Right lobe of liver (tissue), 6 donors: Measurements from ENCODE around the gene TTLL4. TPM values are rescaled to one million over a fixed set of nuclear protein-coding genes. Genes with fewer than 3 reads are reported as not detected.
"Not testable (repeated sequence)": the region's sequence is repeated elsewhere in the genome, so short reads cannot be mapped to it uniquely, and the experiment has no call there.

ENCODE experiments used
- ATAC-seq, 4 donors: fragments of 200-7000 bp; cut with Tn5 transposase; one replicate each; pipeline ENCODE4 v1.9.1; 2020; ENCODE audit warnings: mild to moderate bottlenecking in 4 of 4, moderate library complexity in 4 of 4
- DNase-seq, 3 donors: peaks; one replicate each; pipeline ENCODE4 v3.0.0-alpha.2; 2020
- H3K27ac ChIP-seq, 3 donors: fragments of 200-600 bp; one replicate each; pipeline ENCODE4 v1.8.0; 2022
- H3K27me3 ChIP-seq, 2 donors: fragments of 200-600 bp; one replicate each; pipeline ENCODE4 v1.8.0; 2022
- H3K36me3 ChIP-seq, 4 donors: fragments of 200-600 bp; sonication (generic) in 1 of 4; one replicate each; pipeline versions ENCODE4 v1.5.1 to v1.8.0; 2017 to 2022; ENCODE audit warnings: control low read depth in 1 of 4
- H3K4me1 ChIP-seq, 4 donors: fragments of 200-600 bp; sonication (generic) in 1 of 4; one replicate each; pipeline versions ENCODE4 v1.5.1 to v1.8.0; 2017 to 2022; ENCODE audit warnings: control low read depth in 1 of 4
- H3K4me3 ChIP-seq, 3 donors: fragments of 200-600 bp; one replicate each; pipeline ENCODE4 v1.8.0; 2022
- H3K9me3 ChIP-seq, 4 donors: fragments of 200-600 bp; sonication (generic) in 1 of 4; one replicate each; pipeline versions ENCODE4 v1.5.1 to v1.8.0; 2017 to 2022; ENCODE audit warnings: control low read depth in 1 of 4
- POLR2A ChIP-seq: fragments of 450-650 bp; IDR thresholded peaks from one replicate; pipeline ENCODE4 v1.6.1; 2017; ENCODE audit warnings: antibody characterized with exemption, mild to moderate bottlenecking
- WGBS: methylation state at CpG from one replicate; pipeline ENCODE4 v1.1.6; 2018; ENCODE audit warnings: low coverage, low lambda C conversion rate; ENCODE audit not compliant: insufficient coverage; ENCODE audit errors: missing lambda C conversion rate; 5-methylcytosine and 5-hydroxymethylcytosine counted together
- intact Hi-C, 2 donors: fragments of 100-400 bp; cut with DNase I; formaldehyde crosslinking; loops; one replicate each; pipeline versions ENCODE4 v1.11.2 to v1.14.1; 2022
- total RNA-seq, 6 experiments: library from RNA; depleted of rRNA in 2 of 6; stranded (reverse); fragments of >200 nt in 2 of 6; fragmentation: NEBNext Ultra II Directional in 3 of 6; extraction: Animal tissue kit (Norgen Biotek cat#: 25700) in 3 of 6; gene quantifications; one replicate each; pipeline versions ENCODE4 v1.1.0 to v1.2.4, GENCODE V29; 2016 to 2023
- TF ChIP-seq, protein P1 (sequence below), 4 donors: fragments of 200-600 bp in 3 of 4; fragments of 450-650 bp in 1 of 4; IDR thresholded peaks; one replicate each; pipeline versions ENCODE4 v1.5.1 to v1.8.0; 2016 to 2022; ENCODE audit warnings: antibody characterized with exemption in 4 of 4, mild to moderate bottlenecking in 2 of 4
- donor health status: DM: no; HTN: yes; CAD: no.
- donor health status: DM: no; HTN: no; CAD: no.
- donor health status: DM: no; HTN: no; CAD: no.
- donor health status: DM: no; HTN: yes; CAD: no.
- donor health status: DM: no; HTN: yes; CAD: no.

TTLL4 gene
- total RNA-seq, 6 experiments from 2014 or later: 8.2 to 14.8 (median 11.6) TPM

DNA sequence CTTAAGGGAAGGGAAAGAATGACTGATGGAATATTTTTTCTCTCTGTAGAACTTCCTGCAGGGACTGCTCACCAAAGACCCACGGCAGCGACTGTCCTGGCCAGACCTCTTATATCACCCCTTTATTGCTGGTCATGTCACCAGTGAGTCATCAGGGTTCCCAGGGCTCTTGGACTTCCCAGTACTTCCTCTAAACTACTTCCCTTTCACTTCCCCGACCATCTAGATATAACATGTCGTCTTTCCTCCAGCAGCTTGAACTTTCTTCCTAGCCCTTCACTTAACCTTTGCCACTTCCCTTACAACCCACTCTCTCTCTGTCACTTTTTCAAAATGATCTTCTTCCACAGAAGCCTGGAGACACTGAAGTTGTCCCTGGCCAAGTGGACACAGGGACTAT lies 31.5 kb upstream of the TTLL4 start:
- H3K4me1 ChIP-seq: no peaks in the 10 kb centered on the region
- no peak overlapping the region for H3K27ac ChIP-seq
- no peaks in the 10 kb centered on the region for H3K27me3 ChIP-seq
- intact Hi-C loops: no loop called here
- TF ChIP-seq, protein P1, sequence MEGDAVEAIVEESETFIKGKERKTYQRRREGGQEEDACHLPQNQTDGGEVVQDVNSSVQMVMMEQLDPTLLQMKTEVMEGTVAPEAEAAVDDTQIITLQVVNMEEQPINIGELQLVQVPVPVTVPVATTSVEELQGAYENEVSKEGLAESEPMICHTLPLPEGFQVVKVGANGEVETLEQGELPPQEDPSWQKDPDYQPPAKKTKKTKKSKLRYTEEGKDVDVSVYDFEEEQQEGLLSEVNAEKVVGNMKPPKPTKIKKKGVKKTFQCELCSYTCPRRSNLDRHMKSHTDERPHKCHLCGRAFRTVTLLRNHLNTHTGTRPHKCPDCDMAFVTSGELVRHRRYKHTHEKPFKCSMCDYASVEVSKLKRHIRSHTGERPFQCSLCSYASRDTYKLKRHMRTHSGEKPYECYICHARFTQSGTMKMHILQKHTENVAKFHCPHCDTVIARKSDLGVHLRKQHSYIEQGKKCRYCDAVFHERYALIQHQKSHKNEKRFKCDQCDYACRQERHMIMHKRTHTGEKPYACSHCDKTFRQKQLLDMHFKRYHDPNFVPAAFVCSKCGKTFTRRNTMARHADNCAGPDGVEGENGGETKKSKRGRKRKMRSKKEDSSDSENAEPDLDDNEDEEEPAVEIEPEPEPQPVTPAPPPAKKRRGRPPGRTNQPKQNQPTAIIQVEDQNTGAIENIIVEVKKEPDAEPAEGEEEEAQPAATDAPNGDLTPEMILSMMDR (IDR thresholded peaks at IDR 0.05): no peak
- TF ChIP-seq POLR2A: no peak
- peaks cover 0 to 19% (median 1%) of the 10 kb centered on the region in 4 donors for H3K36me3 ChIP-seq
- no peaks in the 10 kb centered on the region for H3K9me3 ChIP-seq
- no peak for DNase-seq
- peak; percentile 31 to 66 (median 45) for ATAC-seq
- H3K4me3 ChIP-seq: no peak overlapping the region
- WGBS: 37% methylated on average over 2 of the region's 4 CpGs

DNA sequence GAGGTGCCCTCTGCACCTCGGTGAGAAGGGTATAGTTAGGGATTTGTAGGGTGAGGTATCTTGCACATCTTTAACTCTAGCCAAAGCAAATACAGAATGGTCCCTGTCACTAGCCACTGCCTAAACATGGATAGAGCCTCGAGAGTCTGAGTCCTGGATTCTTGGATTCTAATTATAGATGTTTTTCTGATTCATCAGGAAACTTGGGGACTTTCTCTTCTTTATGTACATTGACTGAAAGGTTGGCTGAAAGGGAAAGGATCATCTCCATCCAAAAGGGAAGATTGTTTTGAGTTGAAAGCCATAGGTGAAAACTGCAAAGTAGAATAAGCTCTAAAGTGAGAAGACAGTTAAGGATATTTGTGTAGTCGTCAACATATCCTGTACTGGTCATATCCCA lies 30.6 kb upstream of the TTLL4 start:
- Histone ChIP-seq H3K9me3 (no peaks in the 10 kb centered on the region), H3K4me1 (no peaks in the 10 kb centered on the region), H3K4me3 (no peak overlapping the region), H3K27ac (no peak overlapping the region), H3K36me3 (peaks cover 0 to 19% (median 1%) of the 10 kb centered on the region in 4 donors), H3K27me3 (no peaks in the 10 kb centered on the region)
- DNase-seq (no peak), ATAC-seq (no peak)
- TF ChIP-seq, protein P1 (IDR thresholded peaks at IDR 0.05): no peak
- TF ChIP-seq POLR2A: no peak
- intact Hi-C loops: no loop called here
- 53% methylated on average over 2 of the region's 3 CpGs for WGBS

DNA sequence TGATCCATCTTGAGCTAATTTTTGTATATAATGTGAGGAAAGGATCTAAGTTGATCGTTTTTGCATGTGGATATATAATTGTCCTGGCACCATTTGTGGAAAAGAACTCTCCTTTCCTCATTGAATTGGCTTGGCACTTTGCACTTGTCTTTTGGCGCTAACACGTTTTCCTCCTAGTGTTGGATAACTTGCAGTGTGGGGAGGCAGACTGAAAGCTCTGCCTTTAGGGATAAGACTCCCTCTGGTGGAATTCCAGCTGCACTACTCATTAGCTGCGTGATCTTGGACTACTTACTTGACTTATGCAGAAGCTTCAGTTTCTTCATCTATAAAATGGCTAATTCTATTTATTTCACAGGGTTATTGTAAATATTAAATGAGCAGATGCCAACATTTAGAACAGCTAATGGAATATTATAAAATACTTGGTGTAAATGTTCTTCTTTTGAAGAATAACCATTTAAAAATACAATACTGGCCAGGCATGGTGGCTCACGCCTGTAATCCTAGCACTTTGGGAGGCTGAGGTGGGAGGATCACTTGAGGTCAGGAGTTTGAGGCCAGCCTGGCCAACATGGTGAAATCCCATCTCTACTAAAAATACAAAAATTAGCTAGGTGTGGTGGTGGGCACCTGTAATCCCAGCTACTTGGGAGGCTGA lies 23.1 kb upstream of the TTLL4 start:
- peak in 1 of 3 donors; percentile 63 for DNase-seq
- H3K27me3 ChIP-seq, H3K4me3 ChIP-seq, H3K9me3 ChIP-seq, H3K27ac ChIP-seq, intact Hi-C loops, H3K4me1 ChIP-seq: not testable (repeated sequence)
- 19% methylated on average over 5 of the region's 5 CpGs for WGBS
- peak; percentile 97 to 99 (median 98) for ATAC-seq
- H3K36me3 ChIP-seq: peaks cover 0 to 20% (median 0%) of the 10 kb centered on the region in 4 donors
- TF ChIP-seq, protein P1 (IDR thresholded peaks at IDR 0.05): peak; percentile 80 to 90 (median 82)

DNA sequence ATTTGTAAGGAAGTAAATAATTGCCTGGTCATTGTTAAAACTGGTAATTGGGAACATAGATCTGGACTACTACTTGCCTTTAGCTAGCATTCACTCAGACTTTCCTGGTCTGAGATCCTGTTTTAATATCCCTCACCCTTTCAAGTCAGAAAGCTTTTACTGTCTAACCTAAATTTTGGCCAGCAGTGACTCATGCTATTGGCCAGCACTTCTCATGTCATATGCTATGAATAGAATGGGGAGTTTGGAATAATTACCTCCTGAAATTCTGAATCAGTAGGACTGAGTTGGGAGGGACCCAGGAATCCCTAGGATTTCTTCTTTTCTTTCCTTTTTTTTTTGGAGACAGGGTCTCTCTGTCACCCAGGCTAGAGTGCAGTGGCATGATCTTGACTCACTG lies 19.4 kb upstream of the TTLL4 start:
- H3K4me3 ChIP-seq: no peak overlapping the region
- DNase-seq (no peak), ATAC-seq (no peak)
- no peaks in the 10 kb centered on the region for H3K9me3 ChIP-seq
- H3K27me3 ChIP-seq: no peaks in the 10 kb centered on the region
- no peak overlapping the region for H3K27ac ChIP-seq
- TF ChIP-seq, protein P1 (IDR thresholded peaks at IDR 0.05): no peak
- TF ChIP-seq POLR2A: no peak
- H3K36me3 ChIP-seq: peaks cover 0 to 25% (median 0%) of the 10 kb centered on the region in 4 donors
- intact Hi-C loops: no loop called here
- no peaks in the 10 kb centered on the region for H3K4me1 ChIP-seq
